ENCODE measurements around the gene OCEL1. TPM values are rescaled to one million over a fixed set of nuclear protein-coding genes. Genes with fewer than 3 reads are reported as not detected.

Gene OCEL1
- total and polyA plus RNA-seq, 2 of the 13 experiments (the other 11 are each of a cell fraction or from before 2014, with no cell fraction given), result 10.6 to 17.2 TPM

GRCh38 chr19:17248011-17248776, 22.2 kb downstream of the OCEL1 start (continued):
- TF ChIP-seq NFAT5 (CRISPR knock-in tag; IDR thresholded peaks at IDR 0.05), result no peak
- TF ChIP-seq NR2C2 (CRISPR knock-in tag; IDR thresholded peaks at IDR 0.05; ENCODE audit: borderline replicate concordance), result peak; percentile 96
- peak; percentile 40; the same call in 1 of the 2 replicates for TF ChIP-seq ZSCAN31 (CRISPR knock-in tag; IDR thresholded peaks at IDR 0.05; ENCODE audit: low read depth)
- TF ChIP-seq SATB2 (CRISPR knock-in tag; IDR thresholded peaks at IDR 0.05), result 0 out of 2 replicates have a peak, but pooled peaks have one; percentile 46
- no peak for TF ChIP-seq ZNF558 (CRISPR knock-in tag; IDR thresholded peaks at IDR 0.05; ENCODE audit: borderline replicate concordance)
- no peak for TF ChIP-seq ZNF251 (CRISPR knock-in tag; IDR thresholded peaks at IDR 0.05)
- peak; percentile 95 for TF ChIP-seq HNF4A (CRISPR knock-in tag; IDR thresholded peaks at IDR 0.05)
- no peak for TF ChIP-seq ZNF790 (CRISPR knock-in tag; IDR thresholded peaks at IDR 0.05; ENCODE audit: borderline replicate concordance)
- peak; percentile 83 for TF ChIP-seq ZNF574 (CRISPR knock-in tag; IDR thresholded peaks at IDR 0.05)
- peak; percentile 67; the same call in 1 of the 2 replicates for TF ChIP-seq MEF2D (CRISPR knock-in tag; IDR thresholded peaks at IDR 0.05)
- peak; percentile 50; the same call in 1 of the 2 replicates for TF ChIP-seq ZNF572 (CRISPR knock-in tag; IDR thresholded peaks at IDR 0.05)
- peak; percentile 63 for TF ChIP-seq MXD1 (CRISPR knock-in tag; IDR thresholded peaks at IDR 0.05)
- TF ChIP-seq ZSCAN12 (CRISPR knock-in tag; IDR thresholded peaks at IDR 0.05), result no peak
- 0 out of 2 replicates have a peak, but pooled peaks have one; percentile 78 for TF ChIP-seq DZIP1 (CRISPR knock-in tag; IDR thresholded peaks at IDR 0.05)
- TF ChIP-seq DMAP1 (CRISPR knock-in tag; IDR thresholded peaks at IDR 0.05), result peak; percentile 73

Data from HepG2 (cell line).